ENCODE measurements around the gene KCNQ2.

KCNQ2 gene

GRCh38 chr20:63466250-63466825 is 6.1 kb downstream of the KCNQ2 start:
- Histone ChIP-seq H3K36me3 (ENCODE audit: insufficient read depth, low read length) (no peaks in the 10 kb centered on the region), H3K4me1 (ENCODE audit: control insufficient read depth, insufficient read depth, low read length) (no peaks in the 10 kb centered on the region), H3K27me3 (ENCODE audit: control insufficient read depth, insufficient read depth, low read length) (peaks cover 81% of the 10 kb centered on the region), H3K4me2 (ENCODE audit: low read length) (no peak overlapping the region), H3K9me3 (replicated peaks; ENCODE audit: low read length) (no peaks in the 10 kb centered on the region), H3K4me3 (ENCODE audit: low read length) (no peak overlapping the region), H3K9ac (ENCODE audit: low read depth, low read length) (no peak overlapping the region)

- H3K4me2 ChIP-seq (ENCODE audit: low read length), result no peak overlapping the region
- no peak overlapping the region for H3K9ac ChIP-seq (ENCODE audit: low read depth, low read length)
- no peak overlapping the region for H3K4me3 ChIP-seq (ENCODE audit: low read length)
- no peaks in the 10 kb centered on the region for H3K9me3 ChIP-seq (replicated peaks; ENCODE audit: low read length)
- peaks cover 82% of the 10 kb centered on the region for H3K27me3 ChIP-seq (ENCODE audit: control insufficient read depth, insufficient read depth, low read length)
- H3K36me3 ChIP-seq (ENCODE audit: insufficient read depth, low read length), result no peaks in the 10 kb centered on the region
- H3K4me1 ChIP-seq (ENCODE audit: control insufficient read depth, insufficient read depth, low read length), result no peaks in the 10 kb centered on the region
Measured at GRCh38 chr20:63465380-63466249, 6.8 kb downstream of the KCNQ2 start.

- Histone ChIP-seq H3K27me3 (ENCODE audit: control insufficient read depth, insufficient read depth, low read length) (peaks cover 73% of the 10 kb centered on the region), H3K36me3 (ENCODE audit: insufficient read depth, low read length) (no peaks in the 10 kb centered on the region), H3K9ac (ENCODE audit: low read depth, low read length) (no peak overlapping the region), H3K4me3 (ENCODE audit: low read length) (no peak overlapping the region), H3K9me3 (replicated peaks; ENCODE audit: low read length) (no peaks in the 10 kb centered on the region), H3K4me2 (ENCODE audit: low read length) (no peak overlapping the region), H3K4me1 (ENCODE audit: control insufficient read depth, insufficient read depth, low read length) (no peaks in the 10 kb centered on the region)
Measured at GRCh38 chr20:63464289-63464635, 8.2 kb downstream of the KCNQ2 start.

- H3K36me3 ChIP-seq (ENCODE audit: insufficient read depth, low read length), result no peaks in the 10 kb centered on the region
- no peak overlapping the region for H3K4me2 ChIP-seq (ENCODE audit: low read length)
- H3K4me3 ChIP-seq (ENCODE audit: low read length), result no peak overlapping the region
- no peak overlapping the region for H3K9ac ChIP-seq (ENCODE audit: low read depth, low read length)
- no peaks in the 10 kb centered on the region for H3K4me1 ChIP-seq (ENCODE audit: control insufficient read depth, insufficient read depth, low read length)
- no peaks in the 10 kb centered on the region for H3K9me3 ChIP-seq (replicated peaks; ENCODE audit: low read length)
- H3K27me3 ChIP-seq (ENCODE audit: control insufficient read depth, insufficient read depth, low read length), result peaks cover 67% of the 10 kb centered on the region
Measured at GRCh38 chr20:63463400-63464288, 8.8 kb downstream of the KCNQ2 start.

DNA sequence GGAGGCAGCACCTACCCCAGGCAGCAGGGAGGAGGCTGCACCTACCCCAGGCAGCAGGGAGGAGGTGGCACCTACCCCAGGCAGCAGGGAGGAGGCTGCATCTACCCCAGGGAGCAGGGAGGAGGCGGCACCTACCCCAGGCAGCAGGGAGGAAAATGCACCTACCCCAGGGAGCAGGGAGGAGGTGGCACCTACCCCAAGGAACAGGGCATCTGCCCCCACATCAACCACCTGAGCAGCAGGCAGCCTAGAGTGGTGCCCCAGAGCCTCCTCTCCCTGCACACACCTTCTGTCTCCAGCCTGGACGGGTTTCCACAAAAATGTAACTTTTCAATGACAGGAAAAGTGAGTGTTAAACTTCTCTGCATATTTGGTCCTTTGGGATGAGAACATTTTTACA is 10.2 kb downstream of the KCNQ2 start:
- no peaks in the 10 kb centered on the region for H3K9me3 ChIP-seq (replicated peaks; ENCODE audit: low read length)
- H3K27me3 ChIP-seq (ENCODE audit: control insufficient read depth, insufficient read depth, low read length), result peaks cover 65% of the 10 kb centered on the region
- H3K4me1 ChIP-seq (ENCODE audit: control insufficient read depth, insufficient read depth, low read length), result peaks cover 4% of the 10 kb centered on the region
- no peaks in the 10 kb centered on the region for H3K36me3 ChIP-seq (ENCODE audit: insufficient read depth, low read length)
- no peak overlapping the region for H3K4me2 ChIP-seq (ENCODE audit: low read length)
- H3K4me3 ChIP-seq (ENCODE audit: low read length), result no peak overlapping the region
- no peak overlapping the region for H3K9ac ChIP-seq (ENCODE audit: low read depth, low read length)

GRCh38 chr20:63461104-63461763 is 11.2 kb downstream of the KCNQ2 start:
- Histone ChIP-seq H3K4me1 (ENCODE audit: control insufficient read depth, insufficient read depth, low read length) (peaks cover 4% of the 10 kb centered on the region), H3K4me2 (ENCODE audit: low read length) (no peak overlapping the region), H3K9ac (ENCODE audit: low read depth, low read length) (no peak overlapping the region), H3K4me3 (ENCODE audit: low read length) (no peak overlapping the region), H3K27me3 (ENCODE audit: control insufficient read depth, insufficient read depth, low read length) (peaks cover 68% of the 10 kb centered on the region), H3K9me3 (replicated peaks; ENCODE audit: low read length) (no peaks in the 10 kb centered on the region), H3K36me3 (ENCODE audit: insufficient read depth, low read length) (no peaks in the 10 kb centered on the region)

DNA sequence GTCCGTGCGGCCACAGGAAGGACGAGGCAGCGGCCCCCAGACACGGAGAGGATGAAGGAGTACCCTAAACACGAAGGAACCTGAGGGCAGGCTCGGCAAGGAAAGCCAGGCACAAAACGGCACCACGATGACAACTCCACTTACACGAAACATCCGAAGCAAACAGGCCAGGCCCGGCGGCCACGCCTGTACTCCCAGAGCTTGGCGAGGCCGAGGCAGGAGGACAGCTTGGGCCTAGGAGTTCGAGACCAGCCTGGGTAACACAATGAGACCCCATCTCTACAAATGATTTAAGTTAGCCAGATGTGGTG is 13.4 kb downstream of the KCNQ2 start:
- no peaks in the 10 kb centered on the region for H3K36me3 ChIP-seq (ENCODE audit: insufficient read depth, low read length)
- H3K4me3 ChIP-seq (ENCODE audit: low read length), result no peak overlapping the region
- no peak overlapping the region for H3K9ac ChIP-seq (ENCODE audit: low read depth, low read length)
- H3K4me1 ChIP-seq (ENCODE audit: control insufficient read depth, insufficient read depth, low read length), result peaks cover 8% of the 10 kb centered on the region
- no peak overlapping the region for H3K4me2 ChIP-seq (ENCODE audit: low read length)
- H3K27me3 ChIP-seq (ENCODE audit: control insufficient read depth, insufficient read depth, low read length), result peaks cover 63% of the 10 kb centered on the region
- H3K9me3 ChIP-seq (replicated peaks; ENCODE audit: low read length), result no peaks in the 10 kb centered on the region

DNA sequence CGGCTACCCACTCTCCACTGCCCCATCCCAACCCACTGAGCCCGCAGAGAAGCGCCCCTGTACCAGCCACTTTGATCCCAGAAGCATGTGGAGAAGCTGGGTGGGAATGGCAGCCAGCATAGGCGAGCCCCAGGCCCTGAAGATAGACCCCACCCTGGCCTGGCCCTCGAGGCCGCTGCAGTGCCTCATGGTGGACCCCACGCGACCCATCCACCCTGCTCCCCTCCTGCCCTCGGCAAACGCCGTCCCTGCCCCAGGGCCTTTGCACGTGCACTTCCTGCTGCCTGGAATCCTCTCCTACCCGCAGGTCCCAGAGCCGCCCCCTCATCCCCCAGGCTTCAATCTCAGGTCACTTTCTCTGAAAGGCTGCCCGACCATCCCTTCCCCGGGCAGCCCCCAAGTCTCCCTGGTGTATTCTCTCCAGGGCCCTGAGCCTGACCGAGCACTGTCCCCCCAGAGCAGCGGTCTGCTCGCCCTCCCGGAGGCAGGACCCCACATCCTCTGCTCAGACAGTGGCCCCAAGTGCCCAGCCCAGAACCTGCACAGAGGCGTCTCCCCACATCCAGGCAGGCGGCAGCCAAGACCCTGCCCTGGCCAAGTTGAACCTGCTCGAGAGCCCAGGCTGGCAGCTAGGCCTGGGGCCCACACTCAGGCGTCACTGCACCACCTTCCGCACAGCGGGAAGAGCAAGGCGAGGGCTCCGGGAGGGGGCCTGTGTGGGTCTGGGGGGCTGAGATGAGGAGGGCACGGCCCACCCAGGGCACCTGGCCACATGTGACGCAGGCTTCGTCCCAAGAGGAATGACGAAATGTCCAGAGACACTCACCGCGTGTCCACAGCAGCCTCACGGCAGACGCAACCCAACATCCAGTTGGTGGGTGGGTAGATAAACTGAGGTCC is 14.0 kb downstream of the KCNQ2 start:
- H3K4me1 ChIP-seq (ENCODE audit: control insufficient read depth, insufficient read depth, low read length), result peaks cover 12% of the 10 kb centered on the region
- no peak overlapping the region for H3K4me2 ChIP-seq (ENCODE audit: low read length)
- H3K27me3 ChIP-seq (ENCODE audit: control insufficient read depth, insufficient read depth, low read length), result peaks cover 61% of the 10 kb centered on the region
- no peak overlapping the region for H3K4me3 ChIP-seq (ENCODE audit: low read length)
- H3K9me3 ChIP-seq (replicated peaks; ENCODE audit: low read length), result no peaks in the 10 kb centered on the region
- H3K9ac ChIP-seq (ENCODE audit: low read depth, low read length), result no peak overlapping the region
- no peaks in the 10 kb centered on the region for H3K36me3 ChIP-seq (ENCODE audit: insufficient read depth, low read length)

DNA sequence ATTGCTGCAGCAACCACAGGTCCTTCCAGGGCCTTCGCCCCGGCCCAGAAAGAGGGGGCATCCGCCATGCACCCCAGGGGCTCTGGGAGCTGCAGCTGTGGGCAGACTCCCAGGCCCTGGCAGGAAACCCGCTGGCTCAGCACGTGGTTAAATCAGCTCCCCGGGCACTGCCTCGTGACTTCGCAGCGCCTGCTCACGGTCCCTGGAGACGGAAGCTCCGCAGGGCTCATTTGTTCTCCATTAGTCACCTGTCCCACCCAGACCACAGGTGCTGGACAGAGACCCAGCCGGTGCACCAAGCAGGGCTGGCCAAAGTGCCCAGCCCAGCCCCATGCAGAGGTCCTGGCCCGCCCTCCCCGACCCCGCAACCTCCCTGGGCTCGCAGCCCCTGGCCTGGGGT is 14.7 kb downstream of the KCNQ2 start:
- Histone ChIP-seq H3K27me3 (ENCODE audit: control insufficient read depth, insufficient read depth, low read length) (peaks cover 59% of the 10 kb centered on the region), H3K4me3 (ENCODE audit: low read length) (no peak overlapping the region), H3K4me2 (ENCODE audit: low read length) (no peak overlapping the region), H3K9ac (ENCODE audit: low read depth, low read length) (no peak overlapping the region), H3K36me3 (ENCODE audit: insufficient read depth, low read length) (no peaks in the 10 kb centered on the region), H3K4me1 (ENCODE audit: control insufficient read depth, insufficient read depth, low read length) (peaks cover 17% of the 10 kb centered on the region), H3K9me3 (replicated peaks; ENCODE audit: low read length) (no peaks in the 10 kb centered on the region)

GRCh38 chr20:63456429-63457284 is 15.8 kb downstream of the KCNQ2 start:
- Histone ChIP-seq H3K36me3 (ENCODE audit: insufficient read depth, low read length) (no peaks in the 10 kb centered on the region), H3K9ac (ENCODE audit: low read depth, low read length) (no peak overlapping the region), H3K4me2 (ENCODE audit: low read length) (no peak overlapping the region), H3K27me3 (ENCODE audit: control insufficient read depth, insufficient read depth, low read length) (peaks cover 53% of the 10 kb centered on the region), H3K9me3 (replicated peaks; ENCODE audit: low read length) (no peaks in the 10 kb centered on the region), H3K4me3 (ENCODE audit: low read length) (no peak overlapping the region), H3K4me1 (ENCODE audit: control insufficient read depth, insufficient read depth, low read length) (peaks cover 17% of the 10 kb centered on the region)

All from skeletal muscle satellite cell (primary cell).